ENCODE results near the gene MAP7.

MAP7 gene

GRCh38 chr6:136411453-136412354 is 138.5 kb downstream of the MAP7 start:
- TF ChIP-seq POU2F2 (IDR thresholded peaks at IDR 0.05; ENCODE audit: low read depth, low read length), result no peak
- no peak for TF ChIP-seq SPI1 (IDR thresholded peaks at IDR 0.05; ENCODE audit: low read depth, low read length)
- no peak for TF ChIP-seq PAX5 (IDR thresholded peaks at IDR 0.05; ENCODE audit: insufficient read depth, low read length, severe bottlenecking)
- TF ChIP-seq TAF1 (IDR thresholded peaks at IDR 0.05; ENCODE audit: low read depth, low read length), result no peak
- TF ChIP-seq POLR2A (IDR thresholded peaks at IDR 0.05; ENCODE audit: low read depth, low read length), result no peak
- FAIRE-seq (no peak), DNase-seq (ENCODE audit: insufficient read length, low spot score) (no peak)

DNA sequence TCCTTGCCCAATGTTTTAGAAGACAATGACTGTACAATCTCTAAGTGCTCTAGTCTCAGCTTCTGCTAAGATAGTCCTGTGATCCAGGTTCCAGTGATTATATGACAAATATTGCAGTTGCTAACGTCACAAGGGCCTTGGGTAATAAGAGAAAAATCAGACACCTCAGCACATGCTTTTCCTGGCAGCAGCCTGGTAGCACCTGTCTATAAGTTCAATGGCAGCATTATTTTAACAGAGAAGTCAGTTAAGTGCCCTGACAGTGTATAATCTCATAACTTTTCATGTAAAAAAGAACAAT is 139.2 kb downstream of the MAP7 start:
- DNase-seq (ENCODE audit: insufficient read length, low spot score), result no peak
- FAIRE-seq, result no peak
- TF ChIP-seq POU2F2 (IDR thresholded peaks at IDR 0.05; ENCODE audit: low read depth, low read length) (no peak), TAF1 (IDR thresholded peaks at IDR 0.05; ENCODE audit: low read depth, low read length) (no peak), SPI1 (IDR thresholded peaks at IDR 0.05; ENCODE audit: low read depth, low read length) (no peak), POLR2A (IDR thresholded peaks at IDR 0.05; ENCODE audit: low read depth, low read length) (no peak), PAX5 (IDR thresholded peaks at IDR 0.05; ENCODE audit: insufficient read depth, low read length, severe bottlenecking) (no peak), POLR2AphosphoS5 (IDR thresholded peaks at IDR 0.05; ENCODE audit: low read depth, low read length) (no peak)

GRCh38 chr6:136410201-136411024 is 139.8 kb downstream of the MAP7 start:
- DNase-seq (ENCODE audit: insufficient read length, low spot score) (peak; percentile 10), FAIRE-seq (peak; percentile 57)
- no peak for TF ChIP-seq POU2F2 (IDR thresholded peaks at IDR 0.05; ENCODE audit: low read depth, low read length)
- TF ChIP-seq POLR2AphosphoS5 (IDR thresholded peaks at IDR 0.05; ENCODE audit: low read depth, low read length), result no peak

DNA sequence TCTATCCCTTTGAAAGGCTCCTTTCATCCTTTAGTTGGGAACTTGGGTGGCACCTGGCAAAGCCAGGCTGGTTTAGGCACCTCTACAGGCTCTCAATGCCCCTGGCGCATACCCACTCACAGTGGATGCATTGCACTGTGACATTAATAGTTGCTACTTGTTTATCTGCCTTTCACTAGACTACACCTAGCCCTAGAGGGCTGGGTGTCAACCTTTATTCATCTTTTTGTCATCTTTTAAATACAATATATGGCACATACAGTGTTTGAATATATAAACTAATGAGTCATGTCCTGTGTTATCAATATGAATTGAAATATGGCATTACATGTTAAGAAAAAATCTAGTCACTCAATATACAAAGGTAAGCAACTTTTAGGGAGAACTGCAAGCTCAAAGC is 140.6 kb downstream of the MAP7 start:
- TF ChIP-seq SPI1 (IDR thresholded peaks at IDR 0.05; ENCODE audit: low read depth, low read length) (no peak), POU2F2 (IDR thresholded peaks at IDR 0.05; ENCODE audit: low read depth, low read length) (no peak), TAF1 (IDR thresholded peaks at IDR 0.05; ENCODE audit: low read depth, low read length) (no peak), POLR2AphosphoS5 (IDR thresholded peaks at IDR 0.05; ENCODE audit: low read depth, low read length) (no peak), PAX5 (IDR thresholded peaks at IDR 0.05; ENCODE audit: insufficient read depth, low read length, severe bottlenecking) (no peak), POLR2A (IDR thresholded peaks at IDR 0.05; ENCODE audit: low read depth, low read length) (no peak)
- FAIRE-seq (no peak), DNase-seq (ENCODE audit: insufficient read length, low spot score) (no peak)

- no peak for TF ChIP-seq PAX5 (IDR thresholded peaks at IDR 0.05; ENCODE audit: insufficient read depth, low read length, severe bottlenecking)
- TF ChIP-seq POU2F2 (IDR thresholded peaks at IDR 0.05; ENCODE audit: low read depth, low read length), result no peak
- TF ChIP-seq POLR2AphosphoS5 (IDR thresholded peaks at IDR 0.05; ENCODE audit: low read depth, low read length), result no peak
- no peak for TF ChIP-seq TAF1 (IDR thresholded peaks at IDR 0.05; ENCODE audit: low read depth, low read length)
- TF ChIP-seq SPI1 (IDR thresholded peaks at IDR 0.05; ENCODE audit: low read depth, low read length), result no peak
- TF ChIP-seq POLR2A (IDR thresholded peaks at IDR 0.05; ENCODE audit: low read depth, low read length), result no peak
- DNase-seq (ENCODE audit: insufficient read length, low spot score), result no peak
- no peak for FAIRE-seq
Observed at GRCh38 chr6:136408204-136408603, 142.0 kb downstream of the MAP7 start.

DNA sequence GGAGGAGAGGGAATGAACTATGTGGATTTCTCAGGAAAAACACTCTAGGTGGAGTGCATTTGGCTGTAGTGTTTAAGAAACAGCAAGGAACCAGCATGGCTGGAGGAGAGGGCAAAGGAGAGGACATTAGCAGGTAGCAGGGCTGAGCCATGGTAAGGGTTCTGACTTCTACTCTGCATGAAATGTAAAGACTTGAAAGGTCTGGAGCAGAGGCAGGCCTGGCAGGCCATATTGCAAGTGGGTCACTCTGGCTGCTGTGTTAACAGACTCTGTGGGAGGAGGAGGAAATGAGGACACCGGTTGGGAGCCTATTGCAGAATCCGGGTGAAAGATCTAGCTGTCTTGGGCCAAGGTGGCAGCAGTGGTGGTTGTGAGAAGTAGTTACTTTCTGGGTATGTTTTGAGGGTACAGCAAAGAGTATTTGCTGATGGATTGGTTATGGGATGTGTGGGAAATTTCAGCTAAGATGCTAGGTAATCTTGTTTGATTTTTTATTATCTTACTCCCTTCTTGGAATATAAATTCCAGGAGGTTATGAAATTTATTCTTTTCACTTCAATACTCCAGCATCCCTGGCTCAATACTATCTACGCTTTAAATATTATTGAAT is 144.7 kb downstream of the MAP7 start:
- DNase-seq (ENCODE audit: insufficient read length, low spot score), result no peak

GRCh38 chr6:136404627-136405419 is 145.4 kb downstream of the MAP7 start:
- FAIRE-seq (no peak), DNase-seq (ENCODE audit: insufficient read length, low spot score) (no peak)
- TF ChIP-seq POLR2AphosphoS5 (IDR thresholded peaks at IDR 0.05; ENCODE audit: low read depth, low read length) (no peak), POLR2A (IDR thresholded peaks at IDR 0.05; ENCODE audit: low read depth, low read length) (no peak), PAX5 (IDR thresholded peaks at IDR 0.05; ENCODE audit: insufficient read depth, low read length, severe bottlenecking) (no peak)

More for the DNA sequence above, 144.7 kb downstream of the MAP7 start:
- TF ChIP-seq POU2F2 (IDR thresholded peaks at IDR 0.05; ENCODE audit: low read depth, low read length) (no peak), PAX5 (IDR thresholded peaks at IDR 0.05; ENCODE audit: insufficient read depth, low read length, severe bottlenecking) (no peak), TAF1 (IDR thresholded peaks at IDR 0.05; ENCODE audit: low read depth, low read length) (no peak), SPI1 (IDR thresholded peaks at IDR 0.05; ENCODE audit: low read depth, low read length) (no peak), POLR2AphosphoS5 (IDR thresholded peaks at IDR 0.05; ENCODE audit: low read depth, low read length) (no peak), POLR2A (IDR thresholded peaks at IDR 0.05; ENCODE audit: low read depth, low read length) (no peak)
- no peak for FAIRE-seq

DNA sequence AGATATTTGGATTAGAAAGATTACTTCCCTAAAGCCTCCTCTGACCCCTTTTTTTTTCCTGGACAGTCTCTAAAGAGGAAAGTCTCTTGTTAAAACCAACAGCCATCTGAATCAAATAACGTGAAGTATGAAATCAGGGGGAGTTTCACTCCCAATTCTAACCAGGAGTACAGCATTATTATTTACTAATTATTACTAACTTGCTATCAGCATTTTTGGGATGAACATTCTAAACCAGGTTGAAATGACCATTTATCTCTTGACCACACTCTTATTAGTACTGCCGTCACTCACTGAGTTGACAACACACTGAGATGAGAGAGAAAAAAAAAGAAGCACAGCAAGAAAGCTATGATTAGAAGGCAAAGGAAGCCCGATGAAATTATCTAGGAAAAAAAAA is 146.2 kb downstream of the MAP7 start:
- TF ChIP-seq POU2F2 (IDR thresholded peaks at IDR 0.05; ENCODE audit: low read depth, low read length), result no peak
- no peak for TF ChIP-seq PAX5 (IDR thresholded peaks at IDR 0.05; ENCODE audit: insufficient read depth, low read length, severe bottlenecking)
- no peak for TF ChIP-seq SPI1 (IDR thresholded peaks at IDR 0.05; ENCODE audit: low read depth, low read length)
- no peak for TF ChIP-seq POLR2AphosphoS5 (IDR thresholded peaks at IDR 0.05; ENCODE audit: low read depth, low read length)
- no peak for TF ChIP-seq TAF1 (IDR thresholded peaks at IDR 0.05; ENCODE audit: low read depth, low read length)
- TF ChIP-seq POLR2A (IDR thresholded peaks at IDR 0.05; ENCODE audit: low read depth, low read length), result no peak
- FAIRE-seq, result no peak

More for the DNA sequence above, 146.2 kb downstream of the MAP7 start:
- DNase-seq (ENCODE audit: insufficient read length, low spot score), result no peak

Measured in GM12891 (cell line).